SK-N-SH (cell line): ENCODE data around the gene ICE1. TPM values are rescaled to one million over a fixed set of nuclear protein-coding genes. Genes with fewer than 3 reads are reported as not detected.

Experiments
- CTCF ChIA-PET: fragments of 300-600, 350-600 bp; formaldehyde crosslinking; extraction: SDS; loops from one replicate; lab custom pipeline; 2021; lab: Yijun Ruan, JAX
- POLR2A ChIA-PET: fragments of 350-600 bp; sonication (Branson Sonifier 250); formaldehyde crosslinking; extraction: SDS; loops from one replicate; lab custom pipeline; 2020; ENCODE audit warnings: antibody characterized with exemption, inconsistent platforms; lab: Yijun Ruan, JAX
- DNase-seq: peaks from one replicate; pipeline ENCODE4 v3.0.0; 2012
- H2AFZ ChIP-seq: fragments of 200-600 bp; sonication (generic); 2 replicates; pipeline ENCODE4 v1.8.1; 2016; ENCODE audit warnings: antibody characterized with exemption, mild to moderate bottlenecking, low read depth
- H3F3A ChIP-seq: fragments of 200-600 bp; sonication (generic); replicated peaks from 2 replicates; pipeline ENCODE3; 2016; ENCODE audit warnings: antibody characterized with exemption, mild to moderate bottlenecking; ENCODE audit not compliant: insufficient read depth
- H3K27ac ChIP-seq, 2 experiments: fragments of 200-500 bp in 1 of 2; fragments of 200-600 bp in 1 of 2; sonication (Bioruptor generic) in 1 of 2; sonication (generic), shearing (Covaris generic) in 1 of 2; 2 replicates each; pipeline versions ENCODE4 v1.5.1 to v1.6.1; 2014 to 2016; ENCODE audit warnings: low read depth in 2 of 2, inconsistent platforms in 1 of 2, low read length in 1 of 2, mild to moderate bottlenecking in 1 of 2, mixed read lengths in 1 of 2
- H3K27me3 ChIP-seq: fragments of 200-600 bp; sonication (generic), shearing (Covaris generic); 2 replicates; pipeline ENCODE4 v1.6.1; 2016; ENCODE audit warnings: mixed run types; ENCODE audit not compliant: insufficient read depth
- H3K36me3 ChIP-seq, 2 experiments: fragments of 200-500 bp in 1 of 2; fragments of 200-600 bp in 1 of 2; sonication (Bioruptor generic) in 1 of 2; sonication (generic) in 1 of 2; replicated peaks in 1 of 2; 2 replicates each; pipeline versions ENCODE3 to v1.5.1; 2014 to 2016; ENCODE audit warnings: low read length in 1 of 2, mild to moderate bottlenecking in 1 of 2; ENCODE audit not compliant: insufficient read depth in 2 of 2, control insufficient read depth in 1 of 2
- H3K4me1 ChIP-seq, 2 experiments: fragments of 200-500 bp in 1 of 2; fragments of 200-600 bp in 1 of 2; sonication (Bioruptor generic) in 1 of 2; sonication (generic), shearing (Covaris generic) in 1 of 2; 2 replicates each; pipeline versions ENCODE4 v1.5.1 to v1.6.1; 2014 to 2016; ENCODE audit warnings: low read depth in 1 of 2, low read length in 1 of 2, mixed run types in 1 of 2; ENCODE audit not compliant: insufficient read depth in 2 of 2, control insufficient read depth in 1 of 2
- H3K4me2 ChIP-seq: fragments of 200-600 bp; sonication (generic), shearing (Covaris generic); 2 replicates; pipeline ENCODE4 v1.6.1; 2017; ENCODE audit warnings: mixed run types
- H3K4me3 ChIP-seq, 2 experiments: fragments of 200-500 bp in 1 of 2; fragments of 200-600 bp in 1 of 2; sonication (Bioruptor generic) in 1 of 2; sonication (generic), shearing (Covaris generic) in 1 of 2; 2 replicates each; pipeline versions ENCODE4 v1.5.1 to v1.8.1; 2014 to 2016; ENCODE audit warnings: low read depth in 2 of 2, inconsistent platforms in 1 of 2, low read length in 1 of 2, mild to moderate bottlenecking in 1 of 2, mixed read lengths in 1 of 2, moderate library complexity in 1 of 2
- H3K79me2 ChIP-seq: fragments of 200-600 bp; sonication (generic); 2 replicates; pipeline ENCODE4 v1.8.1; 2017; ENCODE audit warnings: mild to moderate bottlenecking; ENCODE audit not compliant: insufficient read depth
- H3K9ac ChIP-seq: fragments of 200-600 bp; sonication (generic); 2 replicates; pipeline ENCODE4 v1.6.1; 2017; ENCODE audit warnings: mixed run types
- H3K9me2 ChIP-seq: fragments of 200-600 bp; sonication (generic); 2 replicates; pipeline ENCODE4 v1.6.1; 2017; ENCODE audit warnings: mixed run types
- H3K9me3 ChIP-seq: fragments of 200-600 bp; sonication (generic); 2 replicates; pipeline ENCODE4 v1.6.1; 2017; ENCODE audit warnings: mixed run types, mild to moderate bottlenecking, moderate library complexity
- H4K20me1 ChIP-seq: fragments of 200-600 bp; sonication (generic); 2 replicates; pipeline ENCODE4 v1.6.1; 2017; ENCODE audit warnings: mild to moderate bottlenecking, mixed run types; ENCODE audit not compliant: insufficient read depth
- CHD2 ChIP-seq: fragments of 150-350 bp; IDR thresholded peaks from 2 replicates; pipeline ENCODE4 v1.6.1; 2018; ENCODE audit warnings: low read length; ENCODE audit not compliant: partially characterized antibody
- CTCF ChIP-seq: fragments of 200-600 bp; sonication (generic); IDR thresholded peaks from 2 replicates; pipeline ENCODE4 v1.6.1; 2017; ENCODE audit warnings: antibody characterized with exemption, mild to moderate bottlenecking, moderate library complexity
- FOXM1 ChIP-seq: IDR thresholded peaks from 2 replicates; pipeline ENCODE4 v1.4.0; 2012; ENCODE audit warnings: low read depth, mild to moderate bottlenecking
- GABPA ChIP-seq: IDR thresholded peaks from 2 replicates; pipeline ENCODE4 v1.4.0; 2012; ENCODE audit warnings: low read depth, mild to moderate bottlenecking
- IRF3 ChIP-seq: fragments of 150-350 bp; IDR thresholded peaks from 2 replicates; pipeline ENCODE4 v1.6.1; 2016; ENCODE audit warnings: mild to moderate bottlenecking, low read depth, low read length
- NFIC ChIP-seq: IDR thresholded peaks from 2 replicates; pipeline ENCODE4 v1.4.0; 2012; ENCODE audit warnings: borderline replicate concordance
- NRF1 ChIP-seq: IDR thresholded peaks from 2 replicates; pipeline ENCODE4 v1.6.1; 2012; ENCODE audit warnings: low read depth, mild to moderate bottlenecking, low read length
- PBX3 ChIP-seq: IDR thresholded peaks from 2 replicates; pipeline ENCODE4; 2012
- RCOR1 ChIP-seq: fragments of 150-350 bp; IDR thresholded peaks from 2 replicates; pipeline ENCODE4 v1.6.1; 2017; ENCODE audit warnings: antibody characterized with exemption, low read length
- RXRA ChIP-seq: IDR thresholded peaks from 2 replicates; pipeline ENCODE4 v1.4.0; 2012; ENCODE audit warnings: low read depth, mild to moderate bottlenecking, borderline replicate concordance
- SIN3A ChIP-seq: IDR thresholded peaks from 2 replicates; pipeline ENCODE4 v1.6.1; 2012; ENCODE audit warnings: low read depth, mild to moderate bottlenecking, low read length, moderate library complexity, borderline replicate concordance
- TEAD4 ChIP-seq: IDR thresholded peaks from 2 replicates; pipeline ENCODE4 v1.4.0; 2012; ENCODE audit warnings: mild to moderate bottlenecking, borderline replicate concordance; ENCODE audit not compliant: insufficient read depth
- WGBS: methylation state at CpG from one replicate; pipeline ENCODE4 v1.1.6; 2017; ENCODE audit warnings: low lambda C conversion rate; 5-methylcytosine and 5-hydroxymethylcytosine counted together
- polyA plus RNA-seq, 3 experiments: library from polyadenylated mRNA; depleted of rRNA; stranded (reverse); fragments of >200 nt; gene quantifications; 2 replicates each; pipeline ENCODE4 v1.2.3, GENCODE V29; 2012
- TF ChIP-seq, protein P1 (sequence below): IDR thresholded peaks from 2 replicates; pipeline ENCODE4 v1.6.1; 2012; ENCODE audit warnings: mild to moderate bottlenecking, low read depth, low read length, moderate library complexity

The ICE1 gene
- polyA plus RNA-seq, 1 of the 3 experiments (the other 2 are of a cell fraction): 9.4 TPM

- no peaks in the 10 kb centered on the region for H3K79me2 ChIP-seq
- H3K9me2 ChIP-seq: no peaks in the 10 kb centered on the region
- no peak for DNase-seq
- no peak overlapping the region for H3K4me2 ChIP-seq
- WGBS: 70% methylated on average over 5 of the region's 5 CpGs
- H3F3A ChIP-seq: peaks cover 5% of the 10 kb centered on the region
- H3K9ac ChIP-seq: no peak overlapping the region
- ChIA-PET POLR2A (no interaction called here), CTCF (interaction anchor here (1.2 to 1.3 kb wide), 3 partner anchors 21 to 547 kb away, joined by 3 to 5 read pairs (median 4); no protein-coding TSS in a partner anchor)
- H3K27me3 ChIP-seq: no peaks in the 10 kb centered on the region
- no peak for TF ChIP-seq CHD2
- TF ChIP-seq GABPA: no peak
- no peak for TF ChIP-seq NRF1
- TF ChIP-seq SIN3A: no peak
- TF ChIP-seq, protein P1, sequence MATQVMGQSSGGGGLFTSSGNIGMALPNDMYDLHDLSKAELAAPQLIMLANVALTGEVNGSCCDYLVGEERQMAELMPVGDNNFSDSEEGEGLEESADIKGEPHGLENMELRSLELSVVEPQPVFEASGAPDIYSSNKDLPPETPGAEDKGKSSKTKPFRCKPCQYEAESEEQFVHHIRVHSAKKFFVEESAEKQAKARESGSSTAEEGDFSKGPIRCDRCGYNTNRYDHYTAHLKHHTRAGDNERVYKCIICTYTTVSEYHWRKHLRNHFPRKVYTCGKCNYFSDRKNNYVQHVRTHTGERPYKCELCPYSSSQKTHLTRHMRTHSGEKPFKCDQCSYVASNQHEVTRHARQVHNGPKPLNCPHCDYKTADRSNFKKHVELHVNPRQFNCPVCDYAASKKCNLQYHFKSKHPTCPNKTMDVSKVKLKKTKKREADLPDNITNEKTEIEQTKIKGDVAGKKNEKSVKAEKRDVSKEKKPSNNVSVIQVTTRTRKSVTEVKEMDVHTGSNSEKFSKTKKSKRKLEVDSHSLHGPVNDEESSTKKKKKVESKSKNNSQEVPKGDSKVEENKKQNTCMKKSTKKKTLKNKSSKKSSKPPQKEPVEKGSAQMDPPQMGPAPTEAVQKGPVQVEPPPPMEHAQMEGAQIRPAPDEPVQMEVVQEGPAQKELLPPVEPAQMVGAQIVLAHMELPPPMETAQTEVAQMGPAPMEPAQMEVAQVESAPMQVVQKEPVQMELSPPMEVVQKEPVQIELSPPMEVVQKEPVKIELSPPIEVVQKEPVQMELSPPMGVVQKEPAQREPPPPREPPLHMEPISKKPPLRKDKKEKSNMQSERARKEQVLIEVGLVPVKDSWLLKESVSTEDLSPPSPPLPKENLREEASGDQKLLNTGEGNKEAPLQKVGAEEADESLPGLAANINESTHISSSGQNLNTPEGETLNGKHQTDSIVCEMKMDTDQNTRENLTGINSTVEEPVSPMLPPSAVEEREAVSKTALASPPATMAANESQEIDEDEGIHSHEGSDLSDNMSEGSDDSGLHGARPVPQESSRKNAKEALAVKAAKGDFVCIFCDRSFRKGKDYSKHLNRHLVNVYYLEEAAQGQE: no peak
- no peak for TF ChIP-seq PBX3
- TF ChIP-seq RXRA: no peak
- no peak for TF ChIP-seq CTCF
- no peaks in the 10 kb centered on the region for H4K20me1 ChIP-seq
- H3K4me1 ChIP-seq: peaks cover 0 to 2% of the 10 kb centered on the region in 2 experiments; a peak in 1 of 4 replicates
- no peak overlapping the region for H3K4me3 ChIP-seq
- no peaks in the 10 kb centered on the region for H3K36me3 ChIP-seq
- no peak overlapping the region for H2AFZ ChIP-seq
- no peaks in the 10 kb centered on the region for H3K9me3 ChIP-seq
- H3K27ac ChIP-seq: no peak overlapping the region
These were observed 7.5 kb upstream of the ICE1 start for GRCh38 chr5:5414999-5415398.

GRCh38 chr5:5416733-5417132 is 5.7 kb upstream of the ICE1 start:
- no peaks in the 10 kb centered on the region for H3K79me2 ChIP-seq
- peaks cover 9% of the 10 kb centered on the region in 2 experiments; a peak in 2 of 4 replicates for H3K4me1 ChIP-seq
- no peak overlapping the region for H2AFZ ChIP-seq
- ChIA-PET POLR2A (no interaction called here), CTCF (interaction anchor here (1.0 to 6.5 kb wide), 4 partner anchors 9 to 535 kb away, joined by 3 to 105 read pairs (median 22); no protein-coding TSS in a partner anchor)
- H3K9me2 ChIP-seq: no peaks in the 10 kb centered on the region
- DNase-seq: no peak
- no peak overlapping the region for H3K4me3 ChIP-seq
- H3K27me3 ChIP-seq: no peaks in the 10 kb centered on the region
- H3K9me3 ChIP-seq: no peaks in the 10 kb centered on the region
- WGBS: 47% methylated on average over 2 of the region's 2 CpGs
- H3K4me2 ChIP-seq: no peak overlapping the region
- no peak overlapping the region for H3K27ac ChIP-seq
- H3K9ac ChIP-seq: no peak overlapping the region
- H3F3A ChIP-seq: peaks cover 7% of the 10 kb centered on the region
- H3K36me3 ChIP-seq: no peaks in the 10 kb centered on the region
- no peaks in the 10 kb centered on the region for H4K20me1 ChIP-seq
- no peak for TF ChIP-seq TEAD4
- TF ChIP-seq RCOR1: no peak
- TF ChIP-seq NFIC: no peak
- TF ChIP-seq, protein P1: no peak
- TF ChIP-seq RXRA: no peak
- TF ChIP-seq IRF3: no peak
- no peak for TF ChIP-seq FOXM1
